Activated gamma-delta T cell (primary cell): ENCODE measurements around the gene ITGB5.

Source experiments
- DNase-seq: peaks from one replicate; lab custom pipeline; 2025; lab: John Stamatoyannopoulos, UW

ITGB5 gene

DNA sequence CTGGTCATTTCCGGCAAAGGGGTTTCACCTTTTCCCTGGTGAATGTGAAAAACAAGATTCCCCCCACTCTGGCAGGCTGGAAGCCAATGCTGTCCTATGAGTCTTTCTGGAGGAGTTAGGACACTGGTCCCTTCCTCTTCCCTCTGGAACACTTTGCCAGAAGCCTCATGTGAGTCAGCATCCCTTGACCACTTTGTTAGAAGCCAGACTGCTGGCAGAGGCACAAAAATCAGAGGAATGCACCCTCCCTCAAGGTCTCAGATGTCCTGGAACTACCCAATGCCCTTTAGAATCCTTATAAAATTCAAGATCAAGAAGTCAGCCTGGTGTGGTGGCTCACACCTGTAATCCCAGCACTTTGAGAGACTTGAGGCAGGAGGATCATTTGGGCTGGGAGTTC lies 26.6 kb downstream of the ITGB5 start:
- no peak for DNase-seq

DNA sequence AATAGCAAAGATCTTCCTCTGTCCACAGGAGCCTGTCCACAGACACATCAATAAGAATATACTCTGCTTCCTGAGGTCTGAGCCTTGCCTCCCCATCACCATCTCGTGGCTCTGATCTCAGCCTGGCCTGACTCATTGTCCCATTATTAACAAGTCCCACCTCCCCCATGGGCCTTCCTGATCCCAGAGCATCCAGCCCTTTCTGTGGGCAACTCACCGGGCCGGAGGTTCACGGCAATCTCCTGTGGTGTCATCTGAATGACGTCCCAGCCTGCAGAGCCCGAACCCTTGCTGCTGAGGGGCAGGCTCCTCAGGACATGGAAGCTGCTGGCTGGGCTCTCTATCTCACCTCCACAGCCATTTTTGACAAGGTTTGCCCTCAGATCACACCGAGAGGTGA lies 28.1 kb downstream of the ITGB5 start:
- no peak for DNase-seq

DNA sequence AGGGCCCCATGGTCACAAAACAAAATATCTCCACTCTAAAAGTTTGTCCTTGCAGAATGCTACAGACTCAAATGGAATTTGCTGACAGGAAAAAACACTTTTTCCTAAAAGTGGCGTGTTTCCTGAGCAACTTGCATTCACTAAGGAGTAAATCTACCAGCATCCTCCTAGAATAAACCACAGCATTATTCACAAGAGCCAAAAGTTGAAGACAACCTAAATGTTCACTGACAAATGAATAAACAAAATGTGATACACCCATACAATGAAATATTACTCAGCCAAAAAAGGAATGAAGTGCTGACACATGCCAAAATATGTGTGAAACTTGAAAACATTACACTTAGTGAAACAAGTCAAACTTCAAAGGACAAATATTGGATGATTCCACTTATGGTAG lies 28.9 kb downstream of the ITGB5 start:
- DNase-seq: no peak

DNA sequence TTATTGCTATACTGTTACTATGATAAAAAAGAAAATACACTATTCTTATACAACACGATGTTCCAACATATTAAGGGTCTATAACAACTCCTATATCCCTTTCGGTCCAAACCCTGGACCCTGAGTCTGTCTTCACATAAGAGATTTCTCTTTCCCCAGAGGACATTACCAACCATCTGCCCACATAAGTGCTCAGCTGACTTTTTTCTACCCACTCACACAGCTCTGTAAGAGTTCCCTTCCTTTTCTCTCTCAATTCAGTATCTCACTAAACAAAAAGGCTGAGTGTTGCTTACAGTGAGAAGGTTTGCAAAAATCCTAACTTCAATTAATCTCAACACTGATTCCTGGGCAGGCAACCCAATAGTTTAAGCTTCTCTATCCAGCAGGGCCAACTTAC lies 30.5 kb downstream of the ITGB5 start:
- no peak for DNase-seq

DNA sequence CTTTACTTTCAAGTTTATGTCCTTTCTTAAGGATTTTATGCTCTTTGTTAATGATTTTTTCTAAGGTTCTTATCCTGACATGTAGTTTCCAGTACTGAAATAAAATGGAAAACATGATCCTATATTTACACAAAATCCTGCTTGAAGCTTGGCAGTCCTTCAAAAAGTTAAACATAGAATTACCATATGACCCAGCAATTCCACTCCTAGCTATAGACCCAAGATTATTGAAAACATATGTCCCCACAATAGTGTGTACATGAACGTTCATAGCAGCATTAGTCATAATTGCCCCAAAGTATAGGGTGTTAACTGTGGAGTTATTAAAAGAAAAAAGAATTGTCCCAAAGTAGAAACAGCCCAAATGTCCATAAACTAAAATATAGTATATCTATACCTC lies 33.2 kb downstream of the ITGB5 start:
- no peak for DNase-seq

DNA sequence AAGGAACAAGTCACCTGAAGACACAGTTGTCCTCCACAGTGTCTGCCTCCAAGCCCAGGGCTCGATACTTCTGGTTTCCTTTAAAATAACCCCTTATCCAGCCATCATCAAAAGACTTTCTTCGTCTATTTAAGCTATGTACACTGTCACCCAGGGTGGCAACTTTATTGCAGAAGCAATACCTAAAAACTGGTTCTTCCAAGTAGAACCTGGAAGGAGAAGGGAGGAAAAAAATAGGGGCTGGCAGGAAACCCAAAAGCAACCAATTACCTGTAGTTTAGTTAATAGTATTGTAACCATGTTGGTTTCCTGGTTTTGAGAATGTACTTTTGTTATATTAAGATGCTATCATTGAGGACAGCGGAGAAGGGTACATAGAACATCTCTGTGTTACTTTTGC lies 33.7 kb downstream of the ITGB5 start:
- DNase-seq: no peak

DNA sequence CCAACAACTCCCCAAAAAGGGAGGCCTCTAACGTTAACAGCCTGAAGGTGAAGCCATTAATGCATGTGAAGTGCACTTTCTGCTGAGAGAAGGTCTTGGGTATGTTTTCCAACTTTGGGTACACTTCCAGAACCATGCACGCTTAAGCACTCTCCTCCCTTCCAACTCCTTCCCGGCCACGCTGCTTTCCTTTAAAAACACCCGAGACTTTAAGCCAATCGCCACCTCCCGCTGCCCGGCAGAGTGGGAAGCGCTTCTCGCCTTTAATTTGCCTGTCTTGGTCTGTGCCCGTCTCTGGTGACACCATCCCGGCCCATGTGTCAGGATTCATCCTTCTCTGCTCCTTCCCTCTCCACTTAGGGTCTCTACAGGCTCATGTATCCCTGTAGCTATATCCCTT lies 35.3 kb downstream of the ITGB5 start:
- DNase-seq: no peak

DNA sequence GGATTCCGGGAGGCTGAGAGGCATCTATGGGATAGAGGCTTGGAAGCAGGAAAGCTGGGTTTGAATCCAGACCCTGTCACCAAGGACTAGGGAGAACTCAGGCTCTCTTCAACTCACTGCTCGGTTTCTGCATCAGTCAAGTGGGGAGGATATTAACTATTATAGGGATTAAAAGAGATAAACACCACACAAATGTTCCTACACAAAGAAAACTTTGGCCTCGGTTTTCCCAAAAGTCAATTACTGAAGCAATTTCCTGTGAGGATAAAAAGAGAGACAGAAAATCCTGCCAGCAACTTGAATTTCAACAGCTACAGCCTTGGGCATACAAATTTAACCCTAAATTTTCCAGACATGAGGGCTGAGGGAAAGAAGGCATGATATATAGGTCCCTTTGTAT lies 36.0 kb downstream of the ITGB5 start:
- DNase-seq: no peak

DNA sequence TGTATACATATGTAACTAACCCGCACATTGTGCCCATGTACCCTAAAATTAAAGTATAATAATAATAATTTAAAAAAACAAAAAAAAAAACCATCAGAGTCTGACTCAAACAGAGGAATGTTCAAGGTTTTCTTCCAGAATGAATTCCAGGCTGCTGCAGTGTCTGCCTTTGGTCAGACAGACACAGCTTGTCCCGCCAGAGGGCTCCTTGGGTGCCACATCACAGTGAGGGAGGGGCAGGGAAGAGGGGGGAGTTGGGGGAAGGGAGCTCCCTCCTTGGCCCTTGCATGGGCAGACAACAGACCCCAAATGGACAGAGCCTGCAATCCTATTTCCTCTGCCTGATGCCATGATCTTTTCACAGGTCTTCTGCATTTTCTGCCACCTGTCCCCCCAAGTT lies 36.5 kb downstream of the ITGB5 start:
- DNase-seq: no peak

DNA sequence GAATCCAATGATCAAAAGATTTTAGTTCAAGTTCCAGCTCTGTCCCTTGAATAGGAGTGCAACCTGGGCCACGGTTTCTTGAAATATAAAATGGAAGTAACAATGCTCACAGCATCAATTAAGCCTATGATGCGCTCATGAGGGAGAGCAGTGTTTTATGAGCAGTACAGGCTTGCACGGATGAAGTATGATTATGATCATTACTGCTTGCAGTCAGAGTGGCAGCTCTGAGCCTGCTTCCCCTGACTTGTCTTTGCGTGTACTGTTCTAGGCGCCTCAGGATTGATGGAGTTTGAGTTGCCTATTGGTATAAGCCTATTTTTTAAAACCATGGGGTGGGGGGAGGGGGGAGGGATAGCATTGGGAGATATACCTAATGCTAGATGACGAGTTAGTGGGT lies 37.0 kb downstream of the ITGB5 start:
- no peak for DNase-seq

DNA sequence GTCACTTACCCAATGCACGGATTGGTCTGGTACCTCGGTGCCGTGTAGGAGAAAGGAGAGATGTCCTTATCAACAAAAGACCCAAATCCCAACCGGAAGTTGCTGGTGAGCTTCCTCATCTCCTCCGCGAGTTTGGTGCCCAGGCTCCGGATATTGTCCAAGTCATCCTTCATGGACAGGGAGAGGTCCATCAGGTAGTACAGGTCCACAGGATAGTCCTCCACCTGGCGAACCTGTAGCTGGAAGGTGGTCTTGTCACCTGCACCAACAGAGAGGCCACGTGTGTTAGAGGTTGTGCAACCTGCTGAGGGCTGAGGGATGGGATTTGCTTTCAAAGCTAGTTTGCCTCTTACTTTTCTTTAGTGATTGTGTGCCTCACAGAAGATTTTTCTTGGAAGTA lies 38.9 kb downstream of the ITGB5 start:
- DNase-seq: no peak

DNA sequence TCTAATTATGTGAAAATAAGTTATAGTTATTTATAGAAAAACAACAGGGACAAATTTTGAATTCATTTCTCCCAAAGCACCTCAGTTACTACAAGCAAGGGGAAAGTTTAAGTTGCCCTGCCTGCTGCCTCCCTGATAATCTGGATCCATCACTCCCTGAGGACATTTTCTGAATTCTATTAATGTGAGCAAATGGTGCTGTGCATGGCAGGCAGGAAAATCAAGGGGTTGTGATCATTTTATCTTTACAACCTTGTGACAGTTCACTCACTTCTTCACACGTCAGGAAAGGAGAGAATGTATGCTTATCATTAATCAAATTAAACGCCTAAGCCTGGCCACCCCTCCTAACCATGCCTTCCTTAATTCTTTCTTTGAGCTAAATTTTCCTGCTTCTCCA lies 39.3 kb downstream of the ITGB5 start:
- no peak for DNase-seq

DNA sequence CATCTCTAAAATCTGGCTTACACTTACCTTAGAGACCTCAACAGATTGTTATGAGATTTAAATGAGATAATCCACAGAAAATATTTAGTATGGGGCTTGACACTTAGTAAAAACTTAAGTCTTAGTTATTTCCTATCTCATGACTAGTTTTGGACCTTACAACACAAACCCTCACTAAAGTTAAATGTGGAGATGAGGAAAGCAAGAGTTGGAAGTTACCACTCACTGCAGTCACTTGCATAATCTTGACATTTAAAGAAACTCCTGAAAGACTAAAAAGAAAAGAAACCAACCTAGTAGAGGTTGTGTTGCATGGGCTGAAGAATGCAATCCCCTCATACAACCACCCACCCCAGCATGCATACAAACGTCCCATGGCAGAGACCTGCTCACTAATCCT lies 40.1 kb downstream of the ITGB5 start:
- DNase-seq: no peak

DNA sequence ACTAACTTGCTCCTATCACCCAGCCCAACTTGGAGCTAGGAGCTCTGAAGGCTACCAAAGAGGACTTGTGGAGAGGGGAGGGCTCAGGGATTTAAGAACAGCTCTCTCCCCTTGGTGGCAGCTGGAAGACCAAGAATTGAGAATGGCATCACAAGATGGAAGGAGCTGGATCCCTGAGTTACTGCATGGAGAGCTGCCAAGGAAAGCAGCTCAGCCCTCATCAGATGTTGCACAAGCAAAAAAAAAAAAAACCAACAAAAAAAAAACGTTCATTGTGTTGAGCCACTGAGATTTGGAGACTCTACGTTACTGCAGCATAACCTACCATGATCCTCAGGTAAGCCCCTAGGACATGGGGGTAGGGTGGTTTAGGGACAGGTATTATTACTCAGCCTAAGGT lies 41.0 kb downstream of the ITGB5 start:
- DNase-seq: no peak

DNA sequence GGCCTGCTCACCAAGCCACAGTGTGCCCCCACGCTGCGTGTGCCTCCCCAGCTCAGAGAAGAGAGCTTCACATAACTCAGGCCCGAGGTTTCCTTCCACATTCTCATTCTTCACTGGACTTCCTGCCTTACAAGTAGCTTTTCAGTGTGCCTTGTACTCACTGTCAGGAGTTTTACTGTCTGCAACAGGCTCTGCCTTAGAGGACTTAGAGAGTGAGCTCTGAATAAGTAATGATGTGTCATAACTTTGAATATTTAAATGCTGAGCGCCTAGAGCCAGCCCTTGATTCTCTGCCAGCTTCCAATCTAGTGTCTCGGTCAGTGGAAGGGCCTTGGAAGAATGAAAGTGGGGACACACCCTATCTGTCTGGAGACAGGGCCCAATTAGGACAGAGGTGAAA lies 41.8 kb downstream of the ITGB5 start:
- DNase-seq: no peak

DNA sequence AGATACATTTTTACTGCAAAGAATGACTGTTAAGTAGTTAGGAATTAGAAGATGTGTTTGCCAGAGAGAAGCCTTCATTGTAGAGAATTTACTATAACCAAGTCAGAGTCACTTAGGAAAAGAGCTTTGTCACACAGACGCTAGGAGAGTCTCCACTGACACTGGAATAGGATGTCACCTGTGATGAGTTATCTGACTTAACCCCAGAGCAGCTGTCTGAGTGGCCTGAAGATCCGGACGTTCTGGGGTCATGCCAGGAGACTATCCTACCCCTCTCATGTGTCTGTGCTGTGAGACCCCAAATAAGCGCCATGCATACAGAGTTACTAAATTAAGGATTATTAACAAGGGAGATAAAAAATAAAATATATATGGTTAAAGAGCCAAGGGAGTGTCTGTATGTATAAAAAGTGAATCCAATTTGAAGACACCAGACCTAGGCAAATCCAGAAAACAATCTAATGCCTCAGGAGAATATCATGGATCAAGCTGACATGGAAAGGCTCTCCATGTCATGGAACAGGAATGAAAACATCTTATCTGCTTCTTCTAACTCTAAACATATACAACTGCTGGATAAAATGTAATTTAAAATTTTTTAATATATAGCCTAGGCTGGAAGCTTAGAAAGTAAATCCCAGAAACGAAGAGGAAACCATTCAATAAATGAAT lies 43.5 kb downstream of the ITGB5 start:
- DNase-seq: no peak

DNA sequence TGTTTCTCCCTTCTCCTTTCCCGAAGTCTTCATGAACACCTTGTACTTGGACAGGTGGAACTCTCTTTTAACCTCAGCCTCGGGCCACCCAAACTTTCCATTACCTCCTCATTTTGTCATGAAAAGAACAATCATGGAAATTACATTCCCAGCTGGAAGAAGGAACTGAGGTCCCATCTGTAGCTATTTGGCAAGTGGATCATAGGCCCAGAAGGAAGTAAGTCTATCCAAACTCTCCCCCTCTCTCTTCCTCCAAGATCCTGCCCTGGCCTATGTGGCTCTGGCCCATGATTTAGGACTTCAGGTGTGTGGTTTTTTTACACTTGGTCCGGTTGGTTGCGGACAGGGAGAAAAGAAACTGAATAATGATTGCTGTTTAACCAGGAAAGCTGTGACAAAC lies 44.1 kb downstream of the ITGB5 start:
- DNase-seq: no peak

DNA sequence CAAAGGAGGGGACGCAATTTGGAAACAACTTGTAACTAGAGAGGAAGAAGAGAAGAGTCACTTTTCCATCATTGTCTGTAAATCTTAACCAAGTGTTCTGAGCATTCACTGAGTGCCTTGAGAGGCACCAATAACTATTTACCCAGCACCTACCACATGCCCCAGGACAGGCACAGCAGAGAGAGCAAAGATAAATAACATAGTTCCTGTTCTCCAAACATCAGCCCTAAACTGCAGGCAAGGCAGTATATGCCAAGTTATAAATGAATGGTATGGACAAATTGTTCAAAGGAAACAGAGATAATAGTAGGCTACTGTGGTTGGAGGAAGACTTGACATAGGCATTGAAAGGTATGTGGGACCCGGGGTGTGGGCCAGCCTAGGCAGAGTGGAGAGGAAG lies 45.6 kb downstream of the ITGB5 start:
- no peak for DNase-seq

DNA sequence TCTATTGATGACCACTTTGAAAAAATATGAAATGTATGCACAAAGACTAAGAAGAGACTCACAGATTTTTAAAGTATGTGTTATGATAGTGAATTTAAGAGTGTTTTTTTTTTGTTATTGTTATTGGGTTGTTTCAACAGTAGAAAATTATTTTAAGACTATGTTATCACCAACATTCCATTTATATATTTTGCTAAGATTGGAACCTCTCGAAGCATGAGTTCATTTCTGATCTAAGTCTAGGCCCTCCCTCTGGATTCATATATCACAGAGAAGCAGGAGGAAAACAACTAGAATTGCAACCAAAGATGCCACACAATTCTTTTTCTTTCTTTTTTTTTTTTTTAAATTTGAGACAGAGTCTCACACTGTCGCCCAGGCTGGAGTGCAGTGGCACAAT lies 46.8 kb downstream of the ITGB5 start:
- no peak for DNase-seq

DNA sequence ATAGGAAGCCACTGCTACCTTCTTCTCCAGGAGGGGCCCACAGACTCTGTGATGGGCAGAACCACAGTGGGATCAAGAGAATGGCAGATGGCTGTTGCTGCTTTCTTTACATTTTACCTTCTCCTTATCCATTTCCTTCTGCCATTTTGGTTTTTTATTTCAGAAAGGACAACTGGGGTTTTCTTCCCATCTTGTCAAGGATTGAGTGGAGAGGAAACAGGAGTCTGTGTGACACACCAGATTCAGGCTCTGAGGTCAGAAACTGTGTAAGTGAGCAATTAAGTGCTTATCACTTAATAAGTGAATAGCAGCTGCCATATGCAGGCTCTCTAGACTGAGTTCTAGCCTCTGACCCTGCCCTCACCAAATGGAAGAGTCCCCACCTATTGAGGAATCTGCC lies 47.3 kb downstream of the ITGB5 start:
- no peak for DNase-seq

DNA sequence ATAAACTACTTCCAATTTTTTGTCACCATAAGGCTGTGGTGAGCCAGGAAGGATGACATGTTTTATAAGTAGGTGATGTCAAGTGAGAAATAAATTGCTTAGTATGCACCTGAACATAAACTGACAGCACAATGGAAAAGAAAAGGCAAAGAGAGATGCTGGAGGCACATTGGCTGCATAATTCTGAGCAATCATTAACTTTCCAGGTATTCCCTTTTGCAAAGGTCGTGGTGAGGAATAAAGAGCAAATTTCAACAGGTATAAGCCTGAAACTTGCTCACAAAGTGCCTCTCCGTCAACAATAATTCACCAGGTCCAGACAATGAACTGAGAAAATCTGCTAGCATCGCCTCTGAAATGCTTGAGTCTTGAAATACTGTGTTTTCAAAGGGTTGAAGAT lies 48.2 kb downstream of the ITGB5 start:
- DNase-seq: no peak

DNA sequence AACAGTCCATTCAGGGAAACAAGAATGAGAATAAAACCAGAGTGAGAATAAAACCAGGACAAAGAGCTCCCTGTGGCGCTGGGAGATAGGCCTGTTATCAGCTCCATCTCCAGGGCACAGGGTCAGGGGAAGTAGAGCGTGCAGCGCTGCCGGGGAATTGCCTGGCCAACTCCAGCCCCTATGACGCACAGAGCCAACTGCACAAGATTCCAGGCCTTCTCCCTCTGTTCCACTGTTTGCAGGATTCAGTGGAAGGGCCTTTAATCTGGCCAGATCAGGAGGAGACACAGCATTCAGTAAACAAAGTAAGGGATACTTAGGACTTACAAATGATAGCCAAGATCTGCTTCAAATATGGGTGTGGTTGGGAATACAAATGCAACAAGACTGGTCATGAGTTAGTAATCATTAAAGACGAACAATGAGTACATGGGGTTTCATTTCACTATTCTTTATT lies 49.4 kb downstream of the ITGB5 start:
- no peak for DNase-seq

DNA sequence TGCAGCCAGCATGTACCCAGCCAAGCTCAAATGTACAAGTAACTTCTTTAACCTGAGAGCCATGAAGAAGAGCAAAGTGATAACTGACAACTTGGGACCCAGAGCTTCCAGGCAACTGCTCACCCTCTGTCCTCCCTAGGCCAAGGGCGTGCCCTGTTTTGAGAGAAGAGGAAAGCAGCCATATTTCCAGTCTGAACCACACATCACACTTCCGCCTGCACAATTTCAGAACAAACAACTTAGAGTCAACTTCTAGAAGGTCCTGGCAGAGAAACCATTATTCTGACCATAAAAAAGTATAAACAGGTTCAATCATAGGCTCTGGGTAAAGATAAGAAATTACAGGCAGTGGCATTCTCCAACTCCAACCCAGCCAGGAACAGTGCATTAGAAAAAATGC lies 50.1 kb downstream of the ITGB5 start:
- no peak for DNase-seq

DNA sequence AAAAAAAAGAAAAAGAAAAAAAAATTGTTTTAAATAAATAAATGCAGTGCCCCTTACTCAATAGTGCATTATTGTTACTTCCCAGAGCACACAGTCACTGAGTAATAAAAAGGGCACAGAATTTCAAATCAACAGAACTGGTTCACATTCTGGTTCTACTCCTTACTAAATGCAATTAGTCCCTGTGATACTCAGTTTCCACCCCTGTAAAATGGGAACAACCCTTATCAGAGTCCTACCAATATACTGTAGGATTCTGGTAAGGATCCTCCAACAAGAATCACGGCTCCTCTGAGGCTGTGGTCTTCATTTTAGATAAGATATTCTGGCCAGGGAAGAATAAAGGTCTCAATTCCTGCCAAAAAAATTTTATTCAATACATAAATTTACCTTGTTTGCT lies 50.7 kb downstream of the ITGB5 start:
- no peak for DNase-seq
